ENCODE results near the gene SMIM20.
"Not testable (repeated sequence)": the region's sequence is repeated elsewhere in the genome, so short reads cannot be mapped to it uniquely, and the experiment has no call there.

The SMIM20 gene

DNA sequence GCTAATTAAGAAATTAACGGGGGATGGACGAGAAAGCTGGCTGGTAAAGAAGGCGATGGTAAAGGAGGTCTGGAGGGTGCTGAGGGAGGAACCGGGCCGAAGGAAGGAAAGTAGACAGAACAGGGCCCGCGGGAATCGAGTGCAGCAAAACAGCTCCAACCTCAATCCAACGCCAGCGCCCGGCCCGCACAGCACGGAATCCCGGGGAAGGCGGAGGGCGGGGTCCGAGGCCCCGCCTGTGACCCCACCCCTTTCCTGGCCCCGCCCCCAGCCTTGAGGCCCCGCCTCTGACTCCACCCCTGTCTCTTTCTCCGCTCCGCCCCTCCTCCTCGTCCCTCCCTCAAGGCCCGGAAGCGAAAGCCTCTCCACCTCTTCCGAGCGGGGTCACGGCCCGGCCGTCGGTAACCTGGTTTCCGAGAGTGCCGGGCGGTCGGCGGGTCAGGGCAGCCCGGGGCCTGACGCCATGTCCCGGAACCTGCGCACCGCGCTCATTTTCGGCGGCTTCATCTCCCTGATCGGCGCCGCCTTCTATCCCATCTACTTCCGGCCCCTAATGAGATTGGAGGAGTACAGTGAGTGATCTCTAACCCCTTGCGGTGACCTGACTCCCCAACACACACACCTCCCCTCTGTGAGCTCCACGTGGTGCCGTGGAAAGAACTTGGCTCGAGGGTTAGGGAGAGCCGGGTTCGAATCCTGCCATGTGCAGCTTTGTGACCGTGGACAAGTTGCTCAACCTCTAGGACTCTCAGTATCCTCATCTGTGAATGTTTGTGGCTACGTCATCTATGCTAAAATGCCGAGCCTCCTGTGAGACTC is at the start of gene SMIM20:
Gene SMIM20 (plus strand): TSS at position 370 of the 819 bp plus-strand sequence. CDS start 94 bp downstream, at position 464.
- DNase-seq (ENCODE audit: low spot score in 2 of 2) (peak; percentile 89 to 91), ATAC-seq (ENCODE audit: low read depth) (peak; percentile 84)
- Mint-ChIP-seq H3K9me3 (peaks cover 3% of the 10 kb centered on the region), H3K4me3 (peak within 1 kb of the TSS; percentile 99), H3K27me3 (no peaks in the 10 kb centered on the region), H3K4me1 (peaks cover 32% of the 10 kb centered on the region), H3K36me3 (peaks cover 6% of the 10 kb centered on the region), H3K27ac (peak within 1 kb of the TSS; percentile 99)

DNA sequence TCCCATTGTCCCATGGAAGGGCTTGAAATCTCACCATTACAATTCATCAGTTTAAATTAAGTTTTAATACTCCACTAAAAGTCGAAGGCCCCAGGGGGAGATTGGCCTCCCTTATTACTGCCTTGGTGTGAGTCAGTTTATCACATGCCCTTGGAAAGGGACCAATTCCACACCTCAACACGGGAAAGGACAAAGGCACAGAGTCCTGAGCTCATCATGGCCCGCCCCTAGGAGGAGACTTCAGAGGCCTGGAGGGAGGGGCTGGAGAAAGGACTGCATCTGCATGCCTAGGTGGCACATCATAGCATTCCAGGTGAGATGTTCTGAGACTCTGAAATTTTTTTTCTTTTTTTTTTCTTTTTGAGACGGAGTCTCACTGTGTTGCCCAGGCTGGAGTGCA is 48.4 kb upstream of the SMIM20 start:
- ATAC-seq (ENCODE audit: low read depth) (no peak), DNase-seq (ENCODE audit: low spot score in 2 of 2) (no peak)
- peak overlapping the region; percentile 72 for H3K4me3 Mint-ChIP-seq
- H3K9me3 Mint-ChIP-seq: peaks cover 4% of the 10 kb centered on the region
- peaks cover 41% of the 10 kb centered on the region for H3K4me1 Mint-ChIP-seq
- peak overlapping the region; percentile 100 for H3K27ac Mint-ChIP-seq
- peaks cover 18% of the 10 kb centered on the region for H3K36me3 Mint-ChIP-seq
- no peaks in the 10 kb centered on the region for H3K27me3 Mint-ChIP-seq

DNA sequence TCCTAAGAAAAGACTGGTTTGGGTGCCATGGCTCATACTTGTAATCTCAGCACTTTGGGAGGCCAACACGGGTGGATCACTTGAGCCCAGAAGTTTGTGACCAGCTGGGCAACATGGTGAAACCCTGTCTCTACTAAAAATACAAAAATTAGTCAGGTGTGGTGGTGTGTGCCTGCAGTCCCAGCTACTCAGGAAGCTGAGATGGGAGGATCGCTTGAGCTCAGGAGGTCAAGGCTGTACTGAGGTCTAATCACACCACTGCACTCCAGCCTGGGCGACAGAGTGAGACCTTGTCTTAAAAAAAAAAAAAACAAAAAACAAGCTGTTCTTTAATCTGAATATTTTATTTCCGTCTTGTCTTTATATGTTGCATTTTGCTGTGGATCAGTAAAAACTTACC is 47.6 kb upstream of the SMIM20 start:
- not testable (repeated sequence) for DNase-seq (ENCODE audit: low spot score in 2 of 2); ATAC-seq (ENCODE audit: low read depth); H3K9me3 Mint-ChIP-seq; H3K27me3 Mint-ChIP-seq
- peak overlapping the region; percentile 100 for H3K27ac Mint-ChIP-seq
- H3K36me3 Mint-ChIP-seq: peaks cover 15% of the 10 kb centered on the region
- H3K4me3 Mint-ChIP-seq: peak overlapping the region; percentile 41
- peaks cover 45% of the 10 kb centered on the region for H3K4me1 Mint-ChIP-seq

DNA sequence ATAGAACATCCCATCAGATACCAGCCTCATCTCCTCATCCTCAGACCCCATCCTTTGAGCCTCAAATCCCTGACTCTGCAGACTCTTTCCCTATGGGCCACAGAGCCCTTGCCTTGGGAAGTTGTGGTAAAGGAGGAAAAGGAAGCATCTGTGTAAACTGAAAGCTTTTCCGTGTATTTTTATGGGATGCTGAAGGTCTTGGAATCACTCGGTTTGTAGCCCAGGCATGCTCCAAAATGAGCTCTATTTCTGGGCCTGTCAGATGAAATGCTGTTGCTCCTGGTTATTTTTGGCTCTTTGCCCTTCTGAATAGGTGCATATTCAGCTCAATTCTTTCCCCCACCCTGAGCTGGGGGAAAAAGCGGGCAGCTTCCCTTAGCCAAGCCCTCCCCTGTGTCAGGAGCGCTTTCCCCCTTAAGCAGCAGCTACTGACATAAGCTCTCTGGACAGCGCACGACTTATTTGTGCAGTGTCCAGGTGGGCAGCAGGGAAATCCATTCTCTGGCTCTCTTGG is 46.2 kb upstream of the SMIM20 start:
- H3K27ac Mint-ChIP-seq: peak overlapping the region; percentile 100
- peaks cover 54% of the 10 kb centered on the region for H3K4me1 Mint-ChIP-seq
- no peaks in the 10 kb centered on the region for H3K27me3 Mint-ChIP-seq
- H3K4me3 Mint-ChIP-seq: peak overlapping the region; percentile 25
- peaks cover 4% of the 10 kb centered on the region for H3K9me3 Mint-ChIP-seq
- ATAC-seq (ENCODE audit: low read depth): no peak
- peaks cover 12% of the 10 kb centered on the region for H3K36me3 Mint-ChIP-seq
- DNase-seq (ENCODE audit: low spot score in 2 of 2): no peak

DNA sequence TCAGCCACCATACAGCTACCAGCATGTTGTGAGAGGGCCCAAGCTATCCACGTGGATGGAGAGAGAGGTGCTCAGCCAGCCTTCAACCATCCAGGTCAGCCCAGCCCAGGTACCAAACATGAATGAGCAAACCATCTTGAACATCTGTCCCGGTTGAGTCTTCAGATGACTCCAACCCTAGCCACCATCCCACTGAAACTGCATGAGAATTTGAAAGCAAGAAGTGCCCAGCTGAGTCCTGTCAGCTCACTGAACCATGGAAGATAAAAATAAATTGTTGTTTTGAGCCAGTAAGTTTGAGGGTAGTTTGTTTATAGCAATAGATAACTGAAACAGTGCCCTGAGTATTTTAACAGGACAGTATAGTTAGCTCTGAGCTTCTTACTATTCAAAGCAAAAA is 43.9 kb upstream of the SMIM20 start:
- H3K27ac Mint-ChIP-seq: peak overlapping the region; percentile 100

DNA sequence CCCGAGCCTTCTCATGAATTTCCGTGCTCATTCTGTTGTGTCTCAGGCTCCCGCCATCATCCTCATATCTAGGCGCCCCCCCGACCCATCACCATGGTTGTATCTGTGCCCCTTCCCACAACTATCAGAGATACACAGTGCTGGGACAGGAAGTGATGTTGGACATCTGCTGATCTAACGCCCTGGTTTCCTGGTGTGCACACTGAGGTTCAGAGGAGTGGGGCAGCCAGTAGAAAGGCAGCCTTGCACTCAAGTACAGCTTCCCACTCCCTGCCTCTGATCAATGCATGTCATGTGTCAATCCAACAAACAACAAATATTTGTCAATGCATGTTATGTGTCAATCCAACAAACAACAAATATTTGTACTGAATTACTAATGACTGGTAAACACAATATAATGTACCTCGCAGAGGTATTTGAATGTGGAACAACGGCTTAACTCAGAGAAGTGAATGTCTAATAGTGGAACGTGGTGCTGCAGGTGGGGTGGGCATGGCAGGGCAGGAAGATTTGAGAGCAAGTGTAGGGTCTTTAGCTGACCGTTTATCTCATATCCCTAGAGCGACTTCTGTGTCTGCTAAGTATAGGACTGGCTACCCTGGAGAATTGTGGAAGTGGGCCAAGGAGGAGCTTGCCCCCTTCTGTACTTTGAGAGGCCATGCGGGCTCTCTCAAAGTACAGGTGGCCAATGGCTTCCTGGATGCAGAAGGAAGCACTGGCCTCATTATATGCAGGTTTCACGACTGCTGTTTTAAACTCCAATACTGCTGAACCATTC is 41.0 kb upstream of the SMIM20 start:
- peaks cover 4% of the 10 kb centered on the region for H3K9me3 Mint-ChIP-seq
- ATAC-seq (ENCODE audit: low read depth): no peak
- DNase-seq (ENCODE audit: low spot score in 2 of 2): no peak
- H3K4me1 Mint-ChIP-seq: peaks cover 65% of the 10 kb centered on the region
- no peaks in the 10 kb centered on the region for H3K27me3 Mint-ChIP-seq
- peaks cover 10% of the 10 kb centered on the region for H3K36me3 Mint-ChIP-seq
- H3K27ac Mint-ChIP-seq: peak overlapping the region; percentile 100
- peak overlapping the region; percentile 31 for H3K4me3 Mint-ChIP-seq

More for the DNA sequence above, 43.9 kb upstream of the SMIM20 start:
- peak overlapping the region; percentile 43 for H3K4me3 Mint-ChIP-seq
- H3K27me3 Mint-ChIP-seq: no peaks in the 10 kb centered on the region
- H3K4me1 Mint-ChIP-seq: peaks cover 72% of the 10 kb centered on the region
- DNase-seq (ENCODE audit: low spot score in 2 of 2): no peak
- ATAC-seq (ENCODE audit: low read depth): no peak
- H3K36me3 Mint-ChIP-seq: peaks cover 12% of the 10 kb centered on the region
- H3K9me3 Mint-ChIP-seq: peaks cover 4% of the 10 kb centered on the region

DNA sequence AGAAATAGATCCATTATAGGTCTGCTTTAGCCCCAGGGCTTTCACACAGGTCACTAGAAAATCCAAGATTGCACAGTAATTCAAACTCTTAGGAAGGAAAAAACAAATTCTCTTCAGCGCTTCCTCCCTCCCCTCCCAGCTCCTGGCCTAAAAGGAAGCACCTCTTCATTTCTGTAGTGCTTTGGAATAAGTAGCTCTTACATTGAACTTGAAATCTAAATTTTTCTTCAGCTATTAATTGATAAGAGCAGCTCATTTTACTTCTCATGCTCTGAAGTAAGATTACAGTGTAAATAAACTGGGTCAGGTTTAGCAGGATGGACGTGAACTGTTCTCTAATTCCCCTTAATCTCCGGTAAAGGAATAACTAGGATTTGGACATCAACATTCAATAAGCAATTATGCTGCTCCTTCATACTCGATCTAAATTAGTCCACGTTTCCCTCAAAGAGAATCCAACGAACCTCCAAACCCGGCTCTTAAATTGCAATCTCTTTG is 40.3 kb upstream of the SMIM20 start:
- Mint-ChIP-seq H3K27me3 (no peaks in the 10 kb centered on the region), H3K9me3 (peaks cover 4% of the 10 kb centered on the region), H3K4me1 (peaks cover 66% of the 10 kb centered on the region), H3K27ac (peak overlapping the region; percentile 100), H3K4me3 (no peak overlapping the region), H3K36me3 (peaks cover 10% of the 10 kb centered on the region)
- ATAC-seq (ENCODE audit: low read depth) (no peak), DNase-seq (ENCODE audit: low spot score in 2 of 2) (no peak)

DNA sequence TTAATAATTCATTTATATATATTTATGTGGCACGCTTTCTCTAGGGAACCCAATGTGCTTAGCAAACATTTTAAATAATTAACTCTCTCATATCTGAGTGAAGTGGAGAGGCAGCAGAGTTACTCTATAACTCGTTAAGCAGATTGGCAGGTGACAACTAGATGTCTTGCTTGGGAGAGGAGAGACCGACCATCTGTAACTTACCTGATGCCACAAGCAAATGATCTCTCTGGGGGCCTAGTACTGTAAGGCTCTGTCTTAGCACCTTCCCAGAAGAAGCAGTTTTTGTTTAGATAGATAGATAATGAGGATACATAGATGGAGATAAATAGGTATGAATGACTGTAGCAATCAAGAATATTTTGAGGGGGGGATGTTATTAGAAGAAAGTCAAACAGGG is 39.4 kb upstream of the SMIM20 start:
- Mint-ChIP-seq H3K4me3 (peak overlapping the region; percentile 7), H3K27me3 (no peaks in the 10 kb centered on the region), H3K4me1 (peaks cover 68% of the 10 kb centered on the region), H3K36me3 (peaks cover 4% of the 10 kb centered on the region), H3K9me3 (peaks cover 2% of the 10 kb centered on the region), H3K27ac (peak overlapping the region; percentile 100)
- ATAC-seq (ENCODE audit: low read depth): peak; percentile 31
- no peak for DNase-seq (ENCODE audit: low spot score in 2 of 2)

DNA sequence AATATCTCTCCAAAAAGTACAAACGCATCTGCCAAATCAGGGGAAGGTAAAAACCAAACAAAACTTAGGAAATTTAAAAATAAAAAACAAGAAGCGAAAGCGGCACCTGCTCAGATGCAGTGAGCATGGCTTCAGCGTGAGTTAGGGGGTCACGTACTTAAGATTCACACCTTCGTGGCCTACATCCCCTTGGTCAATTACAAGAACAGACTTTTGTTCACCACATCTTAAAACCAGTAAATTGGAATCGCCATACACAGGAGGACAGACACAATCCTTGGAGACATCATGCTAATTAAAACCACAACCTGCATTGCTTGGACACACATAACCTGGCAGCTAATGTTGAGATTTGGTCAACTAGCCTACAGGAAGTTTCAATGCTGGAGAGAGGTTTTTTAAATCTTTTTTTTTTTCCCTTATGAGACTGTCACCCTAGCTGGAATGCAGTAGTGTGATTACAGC is 38.7 kb upstream of the SMIM20 start:
- DNase-seq (ENCODE audit: low spot score in 2 of 2) (peak in 1 of 2 donors; percentile 67), ATAC-seq (ENCODE audit: low read depth) (peak; percentile 54)
- Mint-ChIP-seq H3K36me3 (peaks cover 3% of the 10 kb centered on the region), H3K27me3 (no peaks in the 10 kb centered on the region), H3K27ac (peak overlapping the region; percentile 100), H3K9me3 (no peaks in the 10 kb centered on the region), H3K4me1 (peaks cover 70% of the 10 kb centered on the region), H3K4me3 (peak overlapping the region; percentile 51)

DNA sequence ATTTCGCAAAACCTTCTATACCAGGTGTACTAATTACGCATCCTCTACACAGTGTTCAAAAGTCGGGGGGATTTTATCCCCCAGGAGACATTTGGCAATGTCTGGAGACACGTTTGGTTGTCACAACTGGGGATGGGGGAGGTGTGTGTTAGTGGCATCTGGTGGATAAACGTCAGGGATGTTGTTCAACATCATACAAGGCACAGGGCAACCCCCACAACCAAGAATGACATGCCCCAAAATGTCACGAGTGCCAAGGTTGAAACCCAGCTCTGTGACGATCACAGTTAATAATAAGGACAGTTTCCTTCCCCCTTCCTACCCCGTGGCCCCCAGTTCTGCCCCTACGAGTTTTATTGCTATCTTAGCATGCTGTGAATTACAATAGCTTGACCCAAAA is 35.3 kb upstream of the SMIM20 start:
- Mint-ChIP-seq H3K4me3 (peak overlapping the region; percentile 39), H3K36me3 (peaks cover 3% of the 10 kb centered on the region), H3K9me3 (no peaks in the 10 kb centered on the region), H3K27ac (peak overlapping the region; percentile 100), H3K4me1 (peaks cover 56% of the 10 kb centered on the region), H3K27me3 (no peaks in the 10 kb centered on the region)
- ATAC-seq (ENCODE audit: low read depth) (peak; percentile 69), DNase-seq (ENCODE audit: low spot score in 2 of 2) (peak; percentile 59 to 77)

DNA sequence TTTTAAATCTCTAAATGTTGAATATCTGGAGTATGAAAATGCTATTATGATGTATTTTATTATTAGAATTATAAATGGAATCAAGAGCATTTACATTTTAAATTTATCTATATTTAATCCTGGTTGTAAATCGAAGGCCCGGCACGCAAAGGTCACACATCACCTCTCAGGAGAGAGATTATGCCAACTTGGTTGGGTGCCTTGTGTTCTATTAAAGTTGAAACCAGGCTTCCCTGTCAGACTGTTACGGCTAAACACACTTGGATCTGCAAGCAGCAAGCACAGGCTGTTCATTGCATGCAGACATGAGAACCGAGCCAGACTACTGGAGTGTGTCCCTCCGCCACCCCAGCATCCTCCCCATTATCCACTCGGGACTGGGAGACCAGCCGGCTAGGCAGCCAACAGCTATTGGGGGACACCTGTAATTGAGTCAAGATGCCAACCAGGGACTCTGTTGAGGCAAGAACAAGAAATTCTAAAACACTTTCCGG is 34.9 kb upstream of the SMIM20 start:
- no peak for ATAC-seq (ENCODE audit: low read depth)
- Mint-ChIP-seq H3K9me3 (no peaks in the 10 kb centered on the region), H3K4me3 (no peak overlapping the region), H3K4me1 (peaks cover 55% of the 10 kb centered on the region), H3K27ac (peak overlapping the region; percentile 100), H3K36me3 (peaks cover 3% of the 10 kb centered on the region), H3K27me3 (no peaks in the 10 kb centered on the region)
- no peak for DNase-seq (ENCODE audit: low spot score in 2 of 2)

DNA sequence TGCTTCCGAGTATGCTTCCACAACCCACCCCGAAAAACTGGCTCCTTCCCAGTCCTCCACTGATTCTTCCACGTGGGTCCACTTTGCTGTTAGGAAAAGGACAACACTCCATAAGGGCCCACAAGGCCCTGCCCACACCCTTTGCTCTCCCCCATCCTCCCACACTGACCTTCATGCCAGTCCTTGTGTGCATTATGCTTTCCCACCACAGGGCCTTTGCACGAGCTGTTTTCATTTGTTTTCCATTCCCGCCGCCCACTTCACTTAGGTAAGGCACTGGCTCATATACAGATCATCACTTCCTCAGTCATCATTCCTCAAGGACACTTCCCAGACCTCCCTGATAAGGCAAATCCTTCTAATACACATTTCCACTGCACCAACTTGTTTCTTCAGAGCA is 34.4 kb upstream of the SMIM20 start:
- peaks cover 56% of the 10 kb centered on the region for H3K4me1 Mint-ChIP-seq
- peaks cover 3% of the 10 kb centered on the region for H3K36me3 Mint-ChIP-seq
- DNase-seq (ENCODE audit: low spot score in 2 of 2): no peak
- no peaks in the 10 kb centered on the region for H3K9me3 Mint-ChIP-seq
- peak overlapping the region; percentile 100 for H3K27ac Mint-ChIP-seq
- ATAC-seq (ENCODE audit: low read depth): no peak
- H3K27me3 Mint-ChIP-seq: no peaks in the 10 kb centered on the region
- H3K4me3 Mint-ChIP-seq: peak overlapping the region; percentile 73

DNA sequence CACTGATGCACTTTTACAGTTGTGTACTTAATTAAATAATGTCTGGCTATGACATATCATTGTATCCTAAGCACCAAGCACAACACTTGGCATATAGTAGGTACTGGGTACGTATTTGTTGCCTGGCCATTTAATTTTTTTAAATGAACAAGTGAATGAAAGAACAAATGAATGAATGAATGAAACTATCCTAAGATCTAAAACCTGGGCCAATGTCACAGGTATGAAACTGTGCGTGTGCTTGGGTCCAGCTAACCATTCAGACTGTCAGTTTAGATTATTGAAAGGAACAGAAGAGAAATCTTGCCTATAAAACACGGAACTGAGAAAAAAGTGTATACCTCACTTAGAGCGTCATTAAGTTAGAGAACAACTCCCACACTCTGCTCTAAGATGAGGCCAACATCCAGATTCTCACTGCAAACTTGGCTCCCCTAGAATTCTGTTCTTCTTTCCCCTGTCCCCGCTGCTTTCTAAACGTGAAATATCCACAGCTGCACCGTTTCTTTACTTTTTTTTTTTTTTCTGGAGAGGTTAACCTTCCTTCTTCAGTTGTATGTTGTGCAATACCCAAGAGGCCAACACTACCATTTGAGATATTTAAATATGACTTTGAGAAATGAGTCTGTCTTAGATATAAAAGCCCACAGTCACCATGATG is 33.9 kb upstream of the SMIM20 start:
- H3K4me1 Mint-ChIP-seq: peaks cover 57% of the 10 kb centered on the region
- H3K4me3 Mint-ChIP-seq: peak overlapping the region; percentile 73
- ATAC-seq (ENCODE audit: low read depth): peak; percentile 51
- H3K27me3 Mint-ChIP-seq: no peaks in the 10 kb centered on the region
- peaks cover 3% of the 10 kb centered on the region for H3K36me3 Mint-ChIP-seq
- H3K27ac Mint-ChIP-seq: peak overlapping the region; percentile 100
- no peaks in the 10 kb centered on the region for H3K9me3 Mint-ChIP-seq
- peak in 1 of 2 donors; percentile 53 for DNase-seq (ENCODE audit: low spot score in 2 of 2)
